ENCODE measurements around the gene RAB31.

- TF ChIP-seq, protein P1, sequence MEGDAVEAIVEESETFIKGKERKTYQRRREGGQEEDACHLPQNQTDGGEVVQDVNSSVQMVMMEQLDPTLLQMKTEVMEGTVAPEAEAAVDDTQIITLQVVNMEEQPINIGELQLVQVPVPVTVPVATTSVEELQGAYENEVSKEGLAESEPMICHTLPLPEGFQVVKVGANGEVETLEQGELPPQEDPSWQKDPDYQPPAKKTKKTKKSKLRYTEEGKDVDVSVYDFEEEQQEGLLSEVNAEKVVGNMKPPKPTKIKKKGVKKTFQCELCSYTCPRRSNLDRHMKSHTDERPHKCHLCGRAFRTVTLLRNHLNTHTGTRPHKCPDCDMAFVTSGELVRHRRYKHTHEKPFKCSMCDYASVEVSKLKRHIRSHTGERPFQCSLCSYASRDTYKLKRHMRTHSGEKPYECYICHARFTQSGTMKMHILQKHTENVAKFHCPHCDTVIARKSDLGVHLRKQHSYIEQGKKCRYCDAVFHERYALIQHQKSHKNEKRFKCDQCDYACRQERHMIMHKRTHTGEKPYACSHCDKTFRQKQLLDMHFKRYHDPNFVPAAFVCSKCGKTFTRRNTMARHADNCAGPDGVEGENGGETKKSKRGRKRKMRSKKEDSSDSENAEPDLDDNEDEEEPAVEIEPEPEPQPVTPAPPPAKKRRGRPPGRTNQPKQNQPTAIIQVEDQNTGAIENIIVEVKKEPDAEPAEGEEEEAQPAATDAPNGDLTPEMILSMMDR (IDR thresholded peaks at IDR 0.05; ENCODE audit: low read length) = no peak
- TF ChIP-seq EZH2 (IDR thresholded peaks at IDR 0.05; ENCODE audit: borderline replicate concordance, low read length) = no peak
Observed at GRCh38 chr18:9829397-9829712, 121.3 kb downstream of the RAB31 start.
